Osteocyte (in vitro differentiated cells): ENCODE measurements around the gene PSORS1C2. TPM values are rescaled to one million over a fixed set of nuclear protein-coding genes. Genes with fewer than 3 reads are reported as not detected.

ENCODE experiments used
- DNase-seq: peaks from one replicate; pipeline ENCODE4 v3.0.0; 2021; ENCODE audit warnings: mixed read lengths; ENCODE audit not compliant: unreplicated experiment; ENCODE audit errors: extremely low spot score
- H3K27ac Mint-ChIP-seq: one replicate; pipeline ENCODE4 v1.8.0; 2021; ENCODE audit warnings: mild to moderate bottlenecking, mixed read lengths; ENCODE audit not compliant: unreplicated experiment
- H3K27me3 Mint-ChIP-seq: one replicate; pipeline ENCODE4 v1.8.0; 2021; ENCODE audit warnings: mixed read lengths; ENCODE audit not compliant: unreplicated experiment
- H3K36me3 Mint-ChIP-seq: one replicate; pipeline ENCODE4 v1.8.0; 2021; ENCODE audit warnings: mixed read lengths; ENCODE audit not compliant: unreplicated experiment
- H3K4me1 Mint-ChIP-seq: one replicate; pipeline ENCODE4 v1.8.0; 2021; ENCODE audit warnings: mixed read lengths; ENCODE audit not compliant: unreplicated experiment
- H3K4me3 Mint-ChIP-seq: one replicate; pipeline ENCODE4 v1.8.0; 2021; ENCODE audit warnings: mild to moderate bottlenecking, moderate library complexity, mixed read lengths; ENCODE audit not compliant: unreplicated experiment
- H3K9me3 Mint-ChIP-seq: one replicate; pipeline ENCODE4 v1.8.0; 2021; ENCODE audit warnings: mixed read lengths; ENCODE audit not compliant: unreplicated experiment
- total RNA-seq: library from RNA; stranded (reverse); gene quantifications from 2 replicates; pipeline ENCODE4 v1.2.1, GENCODE V29; 2021
- TF ChIP-seq, protein P1 (sequence below): fragments of 200-600 bp; sonication (generic); IDR thresholded peaks from 2 replicates; pipeline ENCODE4 v1.5.0; 2021; ENCODE audit warnings: antibody characterized with exemption, mild to moderate bottlenecking, moderate library complexity

PSORS1C2 gene
- total RNA-seq, 1 donor from 2014 or later: not detected

DNA sequence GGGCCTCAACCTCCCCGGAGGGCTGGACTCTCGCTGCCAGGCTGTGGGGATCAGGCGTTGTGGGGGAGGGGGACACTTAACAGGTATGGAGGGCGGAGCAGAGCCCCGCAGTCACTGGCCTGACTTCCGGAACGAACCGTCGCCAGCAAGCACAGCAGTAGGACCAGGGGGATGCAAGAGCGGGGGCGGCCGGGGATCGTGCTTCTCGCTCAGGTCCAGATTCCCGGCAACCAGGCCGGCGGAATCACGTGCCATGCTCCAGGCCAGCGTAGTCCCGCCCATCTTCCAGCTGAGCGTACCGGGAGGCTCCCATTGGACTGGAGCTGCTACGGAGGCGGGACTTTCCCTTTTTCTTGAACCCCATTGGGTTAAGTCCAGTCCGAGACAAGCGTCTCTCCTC lies 41.6 kb upstream of the PSORS1C2 start:
- no peaks in the 10 kb centered on the region for H3K27me3 Mint-ChIP-seq
- H3K4me3 Mint-ChIP-seq: no peak overlapping the region
- H3K36me3 Mint-ChIP-seq: no peaks in the 10 kb centered on the region
- H3K27ac Mint-ChIP-seq: no peak overlapping the region
- no peak for DNase-seq
- TF ChIP-seq, protein P1, sequence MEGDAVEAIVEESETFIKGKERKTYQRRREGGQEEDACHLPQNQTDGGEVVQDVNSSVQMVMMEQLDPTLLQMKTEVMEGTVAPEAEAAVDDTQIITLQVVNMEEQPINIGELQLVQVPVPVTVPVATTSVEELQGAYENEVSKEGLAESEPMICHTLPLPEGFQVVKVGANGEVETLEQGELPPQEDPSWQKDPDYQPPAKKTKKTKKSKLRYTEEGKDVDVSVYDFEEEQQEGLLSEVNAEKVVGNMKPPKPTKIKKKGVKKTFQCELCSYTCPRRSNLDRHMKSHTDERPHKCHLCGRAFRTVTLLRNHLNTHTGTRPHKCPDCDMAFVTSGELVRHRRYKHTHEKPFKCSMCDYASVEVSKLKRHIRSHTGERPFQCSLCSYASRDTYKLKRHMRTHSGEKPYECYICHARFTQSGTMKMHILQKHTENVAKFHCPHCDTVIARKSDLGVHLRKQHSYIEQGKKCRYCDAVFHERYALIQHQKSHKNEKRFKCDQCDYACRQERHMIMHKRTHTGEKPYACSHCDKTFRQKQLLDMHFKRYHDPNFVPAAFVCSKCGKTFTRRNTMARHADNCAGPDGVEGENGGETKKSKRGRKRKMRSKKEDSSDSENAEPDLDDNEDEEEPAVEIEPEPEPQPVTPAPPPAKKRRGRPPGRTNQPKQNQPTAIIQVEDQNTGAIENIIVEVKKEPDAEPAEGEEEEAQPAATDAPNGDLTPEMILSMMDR: no peak
- H3K4me1 Mint-ChIP-seq: no peaks in the 10 kb centered on the region
- H3K9me3 Mint-ChIP-seq: no peaks in the 10 kb centered on the region

DNA sequence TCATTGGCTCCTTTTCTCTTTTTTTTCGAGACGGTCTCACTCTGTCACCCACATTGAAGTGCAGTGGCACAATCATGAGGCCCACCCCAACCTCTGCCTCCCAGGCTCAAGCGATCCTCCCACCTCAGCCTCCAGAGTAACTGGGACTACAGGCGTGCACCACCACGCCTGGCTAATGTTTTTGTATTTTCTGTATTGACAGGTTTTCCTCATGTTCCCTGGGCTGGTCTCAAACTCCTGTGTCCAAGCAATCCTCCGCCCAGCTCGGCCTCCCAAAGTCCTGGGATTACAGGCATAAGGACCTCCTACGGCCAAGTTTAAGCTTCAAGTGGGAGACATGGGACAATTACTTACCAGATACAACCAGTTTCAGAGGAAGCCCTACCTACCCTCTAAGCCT lies 41.0 kb upstream of the PSORS1C2 start:
- Mint-ChIP-seq H3K9me3 (no peaks in the 10 kb centered on the region), H3K27ac (no peak overlapping the region), H3K27me3 (no peaks in the 10 kb centered on the region), H3K36me3 (no peaks in the 10 kb centered on the region), H3K4me1 (no peaks in the 10 kb centered on the region), H3K4me3 (no peak overlapping the region)
- TF ChIP-seq, protein P1: no peak
- DNase-seq: no peak

DNA sequence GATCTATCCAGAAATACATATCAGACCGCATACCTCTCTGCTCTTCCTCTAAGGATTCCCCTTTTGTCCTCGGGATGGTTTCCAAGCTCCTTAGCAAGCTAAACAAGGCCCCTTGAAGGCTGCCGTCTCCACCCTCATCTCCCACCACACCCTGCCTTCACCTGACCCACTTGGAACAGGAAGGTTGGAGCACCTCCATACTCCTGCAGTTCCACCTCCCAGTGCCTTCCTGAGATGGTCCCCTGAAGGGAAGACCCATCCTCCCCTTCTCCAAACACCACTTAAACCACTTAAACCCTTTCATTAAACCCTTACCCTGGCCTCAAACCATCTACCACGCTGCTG lies 40.1 kb upstream of the PSORS1C2 start:
- no peaks in the 10 kb centered on the region for H3K27me3 Mint-ChIP-seq

DNA sequence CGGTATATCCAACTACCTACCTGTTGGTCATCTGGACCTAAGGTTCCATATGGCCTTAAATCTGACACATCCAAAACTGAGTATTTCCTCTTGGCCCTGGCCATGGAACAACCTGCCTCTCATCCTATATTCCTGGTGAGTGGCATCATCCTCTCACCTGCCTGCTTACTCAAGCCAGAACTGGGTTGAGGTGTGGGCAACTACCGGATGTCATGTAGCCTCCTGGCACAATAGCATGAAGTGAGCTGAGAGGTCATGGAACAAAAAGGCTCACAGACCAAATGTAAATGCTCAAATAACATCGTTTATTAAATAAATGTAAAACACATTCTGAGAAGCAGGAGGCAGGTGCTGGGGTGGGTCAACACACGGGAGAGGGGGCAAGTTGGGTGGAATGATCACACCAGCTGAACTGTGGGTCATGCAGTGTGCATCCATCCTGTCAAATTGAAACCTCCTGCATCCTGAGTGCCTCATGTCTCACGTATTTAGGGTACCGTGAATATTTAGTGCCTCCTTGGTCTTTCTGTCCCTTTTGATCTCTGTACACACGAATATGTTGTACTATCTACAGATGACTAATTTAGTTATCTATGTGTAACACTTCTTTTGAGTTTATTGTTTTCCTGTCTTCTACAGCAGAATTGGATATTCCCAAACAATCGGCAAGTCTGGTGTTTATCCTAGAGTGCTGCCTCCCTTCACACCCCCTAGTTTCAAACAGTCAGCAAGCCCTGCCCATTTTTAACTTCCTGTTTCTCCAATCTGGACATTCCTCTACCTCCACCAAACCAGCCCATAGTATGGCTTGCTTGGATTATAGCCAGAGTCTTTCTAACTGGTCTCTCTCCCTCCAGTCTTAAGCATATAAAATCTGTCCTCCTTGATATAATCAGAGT lies 39.5 kb upstream of the PSORS1C2 start:
- no peaks in the 10 kb centered on the region for H3K27me3 Mint-ChIP-seq
- H3K36me3 Mint-ChIP-seq: no peaks in the 10 kb centered on the region
- no peak for DNase-seq
- H3K4me3 Mint-ChIP-seq: no peak overlapping the region
- TF ChIP-seq, protein P1: no peak
- H3K27ac Mint-ChIP-seq: no peak overlapping the region
- H3K9me3 Mint-ChIP-seq: no peaks in the 10 kb centered on the region
- no peaks in the 10 kb centered on the region for H3K4me1 Mint-ChIP-seq

More for the DNA sequence above, 40.1 kb upstream of the PSORS1C2 start:
- H3K36me3 Mint-ChIP-seq: no peaks in the 10 kb centered on the region
- H3K4me3 Mint-ChIP-seq: no peak overlapping the region
- no peaks in the 10 kb centered on the region for H3K9me3 Mint-ChIP-seq
- no peak overlapping the region for H3K27ac Mint-ChIP-seq
- H3K4me1 Mint-ChIP-seq: no peaks in the 10 kb centered on the region
- TF ChIP-seq, protein P1: no peak
- no peak for DNase-seq

DNA sequence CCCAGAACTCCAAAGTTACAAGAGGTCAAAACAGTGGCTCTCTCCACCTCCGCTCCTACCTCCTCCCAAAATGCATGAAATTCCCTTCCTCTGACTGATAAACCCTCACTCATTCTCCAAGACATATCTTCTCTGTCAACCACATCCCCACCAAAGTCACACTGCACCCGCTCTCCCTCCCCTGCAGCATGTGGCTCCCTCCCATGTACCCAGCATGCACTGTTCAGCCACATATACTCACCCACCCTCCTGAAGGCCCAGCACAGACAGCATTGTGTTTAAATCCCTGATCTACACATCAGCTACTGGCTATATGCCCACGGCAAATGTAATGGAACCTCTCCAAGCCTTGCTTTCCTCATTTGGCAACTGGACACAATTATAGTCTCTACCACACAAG lies 37.1 kb upstream of the PSORS1C2 start:
- no peaks in the 10 kb centered on the region for H3K9me3 Mint-ChIP-seq
- no peak overlapping the region for H3K27ac Mint-ChIP-seq
- TF ChIP-seq, protein P1: no peak
- H3K27me3 Mint-ChIP-seq: no peaks in the 10 kb centered on the region
- H3K36me3 Mint-ChIP-seq: no peaks in the 10 kb centered on the region
- no peak overlapping the region for H3K4me3 Mint-ChIP-seq
- no peak for DNase-seq
- no peaks in the 10 kb centered on the region for H3K4me1 Mint-ChIP-seq
